HG03558 (cell line): ENCODE results near the gene BPHL.
"Not testable (repeated sequence)": the region's sequence is repeated elsewhere in the genome, so short reads cannot be mapped to it uniquely, and the experiment has no call there.

Experiments
- ATAC-seq: cut with Tn5 transposase; IDR thresholded peaks from one replicate; pipeline ENCODE4 v1.9.1; 2021; ENCODE audit warnings: moderate number of reproducible peaks; ENCODE audit not compliant: unreplicated experiment; ENCODE audit errors: extremely low read depth

BPHL gene

GRCh38 chr6:3119040-3119723 is 671 bp downstream of the BPHL start:
- no peak for ATAC-seq

- ATAC-seq, result no peak
Measured at GRCh38 chr6:3120765-3121089, 2.2 kb downstream of the BPHL start.

DNA sequence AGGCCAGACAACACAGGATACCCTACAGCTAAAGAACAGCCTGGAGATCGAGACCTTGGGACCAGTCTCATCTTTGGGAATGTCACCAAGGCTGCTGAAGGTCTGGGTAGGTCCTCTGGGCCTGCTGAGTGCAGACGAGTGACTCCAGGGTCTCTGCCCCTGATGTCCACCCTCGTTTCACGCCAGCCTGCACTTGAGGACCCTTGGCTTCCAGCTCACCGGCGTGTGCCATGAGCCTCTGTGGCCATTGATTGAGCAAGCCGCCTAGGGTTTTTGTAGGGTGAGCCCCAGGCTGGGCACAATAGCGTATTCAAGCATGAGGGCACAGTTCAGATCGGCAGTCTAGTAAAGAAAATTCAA is 4.3 kb downstream of the BPHL start:
- no peak for ATAC-seq

GRCh38 chr6:3124667-3125066 is 6.2 kb downstream of the BPHL start:
- no peak for ATAC-seq

DNA sequence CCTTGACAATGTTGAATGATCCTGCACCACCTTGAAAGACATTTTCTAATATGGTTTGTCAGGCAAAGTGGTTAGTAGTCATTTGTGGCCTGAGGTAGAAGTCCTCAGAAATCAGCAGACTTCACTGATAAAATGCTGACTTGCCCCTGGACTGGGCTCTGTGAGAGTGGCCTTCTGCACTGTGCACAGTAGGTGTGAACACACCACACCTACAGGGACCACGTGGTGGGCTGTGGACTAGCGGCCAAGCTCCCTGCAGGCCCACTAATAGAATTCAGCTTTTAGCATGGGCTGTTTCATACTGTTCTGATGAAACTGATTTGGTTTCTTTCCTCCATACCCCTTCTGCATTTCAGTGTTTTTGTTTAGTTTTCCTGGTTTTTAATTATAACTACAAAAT is 7.3 kb downstream of the BPHL start:
- ATAC-seq, result no peak

GRCh38 chr6:3128356-3129108 is 10.0 kb downstream of the BPHL start:
- ATAC-seq, result no peak

DNA sequence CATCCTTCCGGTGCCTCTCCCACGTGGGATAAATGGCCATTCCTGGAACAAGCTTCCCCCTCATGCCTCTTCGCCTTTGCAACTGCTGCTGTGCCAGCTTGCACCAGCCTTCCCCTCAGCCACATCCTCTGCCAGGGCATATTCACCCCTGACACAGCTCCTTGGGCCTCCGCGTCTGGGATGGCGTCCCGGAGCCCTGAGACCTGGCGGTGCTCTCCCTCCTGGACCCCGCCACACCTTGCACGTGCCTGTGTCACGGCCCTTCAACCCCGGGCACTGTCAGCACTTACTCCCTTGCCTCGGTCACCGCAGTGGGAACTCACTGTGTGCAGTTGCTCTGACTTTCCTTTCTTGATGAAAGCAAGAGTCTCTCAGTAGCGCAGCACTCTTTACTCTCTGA is 13.2 kb downstream of the BPHL start:
- ATAC-seq, result no peak

DNA sequence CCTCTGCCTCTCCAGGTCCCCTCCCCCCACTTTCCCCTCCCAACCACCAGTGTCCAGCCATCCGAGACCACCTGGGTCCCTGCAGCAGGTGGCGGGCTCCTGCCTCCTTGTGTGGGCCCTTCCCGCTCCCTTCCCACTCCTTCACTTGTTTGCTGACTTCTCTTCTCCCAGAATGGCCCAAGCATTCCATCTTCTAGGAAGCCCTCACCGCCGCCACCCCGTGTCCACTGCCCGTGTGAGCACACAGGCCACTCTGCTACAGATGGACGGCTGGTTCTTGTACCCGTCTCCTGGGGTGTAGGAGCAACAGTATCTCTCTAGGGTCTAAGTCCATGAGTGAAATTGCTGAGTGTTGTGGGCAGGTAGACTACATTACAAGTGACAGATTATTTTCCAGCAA is 15.0 kb downstream of the BPHL start:
- no peak for ATAC-seq

- no peak for ATAC-seq
Measured at GRCh38 chr6:3135668-3136291, 17.3 kb downstream of the BPHL start.

- no peak for ATAC-seq
Measured at GRCh38 chr6:3136292-3137011, 17.9 kb downstream of the BPHL start.

DNA sequence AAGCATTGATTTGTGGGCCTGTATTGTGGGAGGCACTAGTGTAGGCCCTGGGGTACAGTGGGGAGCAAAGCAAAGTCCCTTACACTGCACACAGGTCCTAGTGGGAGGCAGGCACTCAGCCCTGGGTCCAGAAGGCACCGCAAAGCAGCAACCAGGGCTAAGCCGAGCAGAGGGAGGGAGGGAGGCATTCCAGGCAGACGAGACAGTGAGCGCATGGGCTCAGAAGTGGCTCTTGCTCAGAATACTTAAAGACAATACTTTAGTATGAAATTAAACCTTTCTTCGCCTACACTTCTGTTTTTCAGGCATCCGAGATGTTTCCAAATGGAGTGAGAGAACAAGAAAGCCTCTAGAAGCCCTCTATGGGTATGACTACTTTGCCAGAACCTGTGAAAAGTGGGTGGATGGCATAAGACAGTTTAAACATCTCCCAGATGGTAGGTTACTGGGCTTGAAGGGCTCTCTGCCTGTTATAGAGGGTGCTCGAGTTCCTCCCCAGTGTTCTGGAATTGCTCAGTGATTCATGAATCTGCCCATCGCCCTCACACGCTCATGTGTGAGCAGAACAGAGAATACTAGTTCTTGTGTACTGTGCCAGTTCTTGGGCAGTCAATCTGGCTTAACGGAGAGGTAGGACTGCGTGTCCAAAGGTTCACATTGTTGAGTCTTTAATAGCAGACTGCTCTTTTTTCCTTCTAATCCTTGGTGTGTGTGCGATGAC is 18.7 kb downstream of the BPHL start:
- no peak for ATAC-seq

- ATAC-seq, result not testable (repeated sequence)
Measured at GRCh38 chr6:3137873-3138272, 19.4 kb downstream of the BPHL start.

GRCh38 chr6:3138341-3138740 is 19.8 kb downstream of the BPHL start:
- ATAC-seq, result no peak

GRCh38 chr6:3139090-3139903 is 20.8 kb downstream of the BPHL start:
- ATAC-seq, result no peak

DNA sequence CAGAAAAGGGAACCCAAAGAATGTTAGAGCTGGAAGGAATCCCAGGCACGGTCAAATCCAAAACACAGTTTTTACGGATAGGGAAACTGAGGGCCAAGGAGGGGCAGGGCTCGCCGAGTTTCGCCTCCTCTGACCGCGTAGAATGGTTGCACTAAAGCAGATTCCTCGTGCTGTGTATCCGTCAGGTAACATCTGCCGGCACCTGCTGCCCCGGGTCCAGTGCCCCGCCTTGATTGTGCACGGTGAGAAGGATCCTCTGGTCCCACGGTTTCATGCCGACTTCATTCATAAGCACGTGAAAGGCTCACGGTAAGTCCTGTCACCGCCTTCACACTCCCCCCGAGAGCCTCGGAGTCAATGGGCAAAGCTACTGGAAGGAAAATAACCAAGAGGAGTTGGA is 21.7 kb downstream of the BPHL start:
- ATAC-seq, result no peak

DNA sequence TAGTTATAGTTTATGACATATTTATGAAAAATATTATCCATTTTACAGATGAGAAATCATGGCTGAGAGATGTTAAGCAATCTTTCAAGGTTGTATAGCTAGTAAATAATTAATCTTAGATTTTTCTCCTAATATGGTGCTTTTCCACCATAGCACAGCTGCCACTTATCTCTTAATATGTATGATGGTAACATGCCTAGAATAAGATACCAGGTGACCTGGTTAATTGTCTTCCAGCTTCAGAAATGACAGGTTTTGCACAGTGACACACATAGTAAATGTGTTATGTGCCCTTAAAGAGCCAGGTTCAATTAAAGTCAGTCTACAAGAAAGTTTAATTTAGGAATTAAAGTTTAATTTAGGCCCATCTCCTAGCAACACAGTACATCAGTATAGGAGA is 24.0 kb downstream of the BPHL start:
- ATAC-seq, result no peak

GRCh38 chr6:3143158-3143557 is 24.6 kb downstream of the BPHL start:
- no peak for ATAC-seq

GRCh38 chr6:3144571-3144970 is 26.1 kb downstream of the BPHL start:
- ATAC-seq, result no peak

- ATAC-seq, result no peak
Measured at GRCh38 chr6:3147914-3148757, 29.6 kb downstream of the BPHL start.
